ENCODE measurements around the gene AFM. TPM values are rescaled to one million over a fixed set of nuclear protein-coding genes. Genes with fewer than 3 reads are reported as not detected.

Gene AFM
- total RNA-seq, 2 experiments from 2014 or later = not detected

GRCh38 chr4:73456177-73457022 is 25.1 kb upstream of the AFM start:
- no peak for DNase-seq
- Mint-ChIP-seq H3K9me3 (no peaks in the 10 kb centered on the region), H3K27ac (no peak overlapping the region), H3K4me3 (no peak overlapping the region), H3K36me3 (ENCODE audit: low read depth) (no peaks in the 10 kb centered on the region), H3K4me1 (no peaks in the 10 kb centered on the region), H3K27me3 (no peaks in the 10 kb centered on the region)
- POLR2A ChIA-PET = no interaction called here
- CTCF ChIA-PET = interaction anchor here (1.2 kb wide), 1 partner anchor 10 kb away, joined by 5 read pairs; no protein-coding TSS in a partner anchor

- CTCF ChIA-PET = interaction anchor here (1.0 kb wide), 1 partner anchor 12 kb away, joined by 3 read pairs; no protein-coding TSS in a partner anchor
- DNase-seq = no peak
- no peaks in the 10 kb centered on the region for H3K36me3 Mint-ChIP-seq (ENCODE audit: low read depth)
- H3K9me3 Mint-ChIP-seq = no peaks in the 10 kb centered on the region
- no peak overlapping the region for H3K27ac Mint-ChIP-seq
- POLR2A ChIA-PET = no interaction called here
- H3K4me1 Mint-ChIP-seq = no peaks in the 10 kb centered on the region
- no peaks in the 10 kb centered on the region for H3K27me3 Mint-ChIP-seq
- no peak overlapping the region for H3K4me3 Mint-ChIP-seq
Measured at GRCh38 chr4:73458184-73459047, 23.1 kb upstream of the AFM start.

GRCh38 chr4:73459048-73459421 is 22.5 kb upstream of the AFM start:
- POLR2A ChIA-PET = no interaction called here
- H3K36me3 Mint-ChIP-seq (ENCODE audit: low read depth) = no peaks in the 10 kb centered on the region
- CTCF ChIA-PET = interaction anchor here (1.0 kb wide), 1 partner anchor 12 kb away, joined by 3 read pairs; no protein-coding TSS in a partner anchor

GRCh38 chr4:73460913-73461522 is 20.5 kb upstream of the AFM start:
- Mint-ChIP-seq H3K9me3 (no peaks in the 10 kb centered on the region), H3K4me3 (no peak overlapping the region), H3K36me3 (ENCODE audit: low read depth) (no peaks in the 10 kb centered on the region), H3K4me1 (no peaks in the 10 kb centered on the region), H3K27ac (no peak overlapping the region), H3K27me3 (peaks cover 2% of the 10 kb centered on the region)
- POLR2A ChIA-PET = no interaction called here
- DNase-seq = no peak
- CTCF ChIA-PET = no interaction called here

More at GRCh38 chr4:73459048-73459421, 22.5 kb upstream of the AFM start:
- Mint-ChIP-seq H3K4me1 (no peaks in the 10 kb centered on the region), H3K27me3 (no peaks in the 10 kb centered on the region), H3K4me3 (no peak overlapping the region), H3K27ac (no peak overlapping the region), H3K9me3 (no peaks in the 10 kb centered on the region)
- DNase-seq = no peak

GRCh38 chr4:73468170-73468569 is 13.4 kb upstream of the AFM start:
- Mint-ChIP-seq H3K4me3 (no peak overlapping the region), H3K27ac (no peak overlapping the region), H3K4me1 (no peaks in the 10 kb centered on the region), H3K36me3 (ENCODE audit: low read depth) (no peaks in the 10 kb centered on the region), H3K27me3 (peaks cover 2% of the 10 kb centered on the region), H3K9me3 (no peaks in the 10 kb centered on the region)
- CTCF ChIA-PET = interaction anchor here (1.6 kb wide), 1 partner anchor 22 kb away, joined by 4 read pairs; no protein-coding TSS in a partner anchor
- DNase-seq = no peak
- POLR2A ChIA-PET = no interaction called here

- Mint-ChIP-seq H3K9me3 (peaks cover 7% of the 10 kb centered on the region), H3K27me3 (no peaks in the 10 kb centered on the region), H3K27ac (no peak overlapping the region), H3K4me3 (no peak overlapping the region), H3K36me3 (ENCODE audit: low read depth) (no peaks in the 10 kb centered on the region), H3K4me1 (no peaks in the 10 kb centered on the region)
- ChIA-PET POLR2A (no interaction called here), CTCF (no interaction called here)
- no peak for DNase-seq
Measured at GRCh38 chr4:73470728-73471127, 10.8 kb upstream of the AFM start.

GRCh38 chr4:73477176-73477575 is 4.4 kb upstream of the AFM start:
- Mint-ChIP-seq H3K4me1 (no peaks in the 10 kb centered on the region), H3K27ac (no peak overlapping the region), H3K36me3 (ENCODE audit: low read depth) (no peaks in the 10 kb centered on the region), H3K4me3 (no peak overlapping the region), H3K27me3 (no peaks in the 10 kb centered on the region), H3K9me3 (peaks cover 10% of the 10 kb centered on the region)
- no peak for DNase-seq
- ChIA-PET POLR2A (no interaction called here), CTCF (no interaction called here)

- CTCF ChIA-PET = no interaction called here
- H3K9me3 Mint-ChIP-seq = peaks cover 8% of the 10 kb centered on the region
- POLR2A ChIA-PET = no interaction called here
- H3K27ac Mint-ChIP-seq = no peak overlapping the region
- no peaks in the 10 kb centered on the region for H3K36me3 Mint-ChIP-seq (ENCODE audit: low read depth)
- H3K4me1 Mint-ChIP-seq = no peaks in the 10 kb centered on the region
- H3K27me3 Mint-ChIP-seq = no peaks in the 10 kb centered on the region
- DNase-seq = no peak
- H3K4me3 Mint-ChIP-seq = no peak overlapping the region
Measured at GRCh38 chr4:73479323-73479722, 2.2 kb upstream of the AFM start.

GRCh38 chr4:73485085-73485484 is 3.5 kb downstream of the AFM start:
- Mint-ChIP-seq H3K27ac (no peak overlapping the region), H3K27me3 (no peaks in the 10 kb centered on the region), H3K4me3 (no peak overlapping the region), H3K36me3 (ENCODE audit: low read depth) (no peaks in the 10 kb centered on the region), H3K4me1 (no peaks in the 10 kb centered on the region), H3K9me3 (no peaks in the 10 kb centered on the region)
- ChIA-PET CTCF (no interaction called here), POLR2A (no interaction called here)
- no peak for DNase-seq

GRCh38 chr4:73485596-73485995 is 4.1 kb downstream of the AFM start:
- no peaks in the 10 kb centered on the region for H3K27me3 Mint-ChIP-seq
- POLR2A ChIA-PET = no interaction called here
- H3K9me3 Mint-ChIP-seq = no peaks in the 10 kb centered on the region
- CTCF ChIA-PET = no interaction called here
- H3K4me3 Mint-ChIP-seq = no peak overlapping the region
- no peaks in the 10 kb centered on the region for H3K36me3 Mint-ChIP-seq (ENCODE audit: low read depth)
- H3K4me1 Mint-ChIP-seq = no peaks in the 10 kb centered on the region
- DNase-seq = no peak
- H3K27ac Mint-ChIP-seq = no peak overlapping the region

GRCh38 chr4:73486497-73486896 is 5.0 kb downstream of the AFM start:
- Mint-ChIP-seq H3K36me3 (ENCODE audit: low read depth) (no peaks in the 10 kb centered on the region), H3K9me3 (no peaks in the 10 kb centered on the region), H3K4me1 (no peaks in the 10 kb centered on the region), H3K27ac (no peak overlapping the region), H3K4me3 (no peak overlapping the region), H3K27me3 (no peaks in the 10 kb centered on the region)
- ChIA-PET CTCF (no interaction called here), POLR2A (no interaction called here)
- no peak for DNase-seq

GRCh38 chr4:73487233-73487632 is 5.7 kb downstream of the AFM start:
- Mint-ChIP-seq H3K4me3 (no peak overlapping the region), H3K27ac (no peak overlapping the region), H3K36me3 (ENCODE audit: low read depth) (no peaks in the 10 kb centered on the region), H3K27me3 (no peaks in the 10 kb centered on the region), H3K4me1 (no peaks in the 10 kb centered on the region), H3K9me3 (no peaks in the 10 kb centered on the region)
- POLR2A ChIA-PET = no interaction called here
- CTCF ChIA-PET = no interaction called here
- DNase-seq = no peak

- Mint-ChIP-seq H3K9me3 (no peaks in the 10 kb centered on the region), H3K36me3 (ENCODE audit: low read depth) (no peaks in the 10 kb centered on the region), H3K27me3 (peaks cover 3% of the 10 kb centered on the region), H3K4me3 (no peak overlapping the region), H3K4me1 (no peaks in the 10 kb centered on the region), H3K27ac (no peak overlapping the region)
- DNase-seq = no peak
- ChIA-PET POLR2A (no interaction called here), CTCF (no interaction called here)
Measured at GRCh38 chr4:73499996-73500765, 18.6 kb downstream of the AFM start.

Data from activated CD4-positive, alpha-beta memory T cell treated with anti-CD3 and anti-CD28 coated beads, Interleukin-2, amount 10 ng/mL, durations not matched to agents 7 days and 5 days (primary cell).